Measurements from ENCODE around the gene LSS.

- TF ChIP-seq ZNF263 (CRISPR knock-in tag; IDR thresholded peaks at IDR 0.05; ENCODE audit: low read depth) (no peak), NR2C2 (CRISPR knock-in tag; IDR thresholded peaks at IDR 0.05) (no peak), FOXJ3 (CRISPR knock-in tag; IDR thresholded peaks at IDR 0.05; ENCODE audit: borderline replicate concordance) (no peak), NR3C1 (CRISPR knock-in tag; conservative IDR thresholded peaks at IDR 0.05; ENCODE audit: low read depth) (no peak), MAX (CRISPR knock-in tag; IDR thresholded peaks at IDR 0.05) (no peak), TCF7 (CRISPR knock-in tag; IDR thresholded peaks at IDR 0.05; ENCODE audit: low read depth) (no peak), CTCF (IDR thresholded peaks at IDR 0.05) (no peak), CREB1 (CRISPR knock-in tag; IDR thresholded peaks at IDR 0.05) (no peak)
Observed at GRCh38 chr21:46182548-46183336, 45.8 kb downstream of the LSS start.

All from WTC11 (cell line).